IMR-90 (cell line): ENCODE data around the gene ASPRV1. TPM values are rescaled to one million over a fixed set of nuclear protein-coding genes. Genes with fewer than 3 reads are reported as not detected.

ENCODE experiments used
- ATAC-seq: fragments of 200-7000 bp; cut with Tn5 transposase; 2 replicates; pipeline ENCODE4 v1.9.1; 2020; ENCODE audit warnings: low read depth, mild to moderate bottlenecking, moderate library complexity
- BruUV-seq: library from RNA; stranded (reverse); fragments of 400-500 nt; replicated peaks from 2 replicates; lab custom pipeline; 2021; lab: Mats Ljungman, UMichigan
- CTCF ChIA-PET: fragments of 300-600 bp; formaldehyde crosslinking; extraction: SDS; loops from one replicate; lab custom pipeline; 2021; ENCODE audit warnings: antibody characterized with exemption; lab: Yijun Ruan, JAX
- POLR2A ChIA-PET: fragments of 300-600 bp; sonication (Branson Sonifier 250); formaldehyde crosslinking; loops from one replicate; lab custom pipeline; 2022; ENCODE audit warnings: antibody characterized with exemption; ENCODE audit not compliant: unreplicated experiment; lab: Charles Lee
- DNase-seq: peaks from one replicate; pipeline ENCODE4 v3.0.0; 2013
- H2AFZ ChIP-seq: replicated peaks from 2 replicates; pipeline ENCODE3; 2013; ENCODE audit warnings: low read length, mild to moderate bottlenecking; ENCODE audit not compliant: poor library complexity
- H2AK5ac ChIP-seq: 2 replicates; pipeline ENCODE4 v1.6.1; 2013; ENCODE audit warnings: low read depth, low read length, inconsistent platforms
- H2AK9ac ChIP-seq: replicated peaks from 2 replicates; pipeline ENCODE3; 2013; ENCODE audit warnings: mild to moderate bottlenecking, low read depth, low read length, moderate library complexity; ENCODE audit not compliant: poor library complexity
- H2BK120ac ChIP-seq: 2 replicates; pipeline ENCODE4 v1.6.1; 2013; ENCODE audit warnings: low read depth, low read length, inconsistent platforms
- H2BK15ac ChIP-seq: 3 replicates; pipeline ENCODE4 v1.6.1; 2013; ENCODE audit warnings: low read depth, low read length, inconsistent platforms
- H2BK20ac ChIP-seq: 2 replicates; pipeline ENCODE4 v1.6.1; 2013; ENCODE audit warnings: low read depth, mild to moderate bottlenecking, inconsistent platforms, low read length, moderate library complexity
- H2BK5ac ChIP-seq: 2 replicates; pipeline ENCODE4 v1.6.1; 2013; ENCODE audit warnings: mild to moderate bottlenecking, low read depth, low read length, inconsistent platforms; ENCODE audit not compliant: poor library complexity, severe bottlenecking
- H3K14ac ChIP-seq: replicated peaks from 2 replicates; pipeline ENCODE4 v1.6.1; 2013; ENCODE audit warnings: low read depth, low read length, inconsistent platforms
- H3K18ac ChIP-seq: 2 replicates; pipeline ENCODE4 v1.6.1; 2013; ENCODE audit warnings: low read depth, low read length, control low read depth
- H3K23ac ChIP-seq: 2 replicates; pipeline ENCODE4 v1.6.1; 2013; ENCODE audit warnings: low read depth, low read length, inconsistent platforms
- H3K27ac ChIP-seq: 2 replicates; pipeline ENCODE4 v1.5.1; 2013; ENCODE audit warnings: mild to moderate bottlenecking, control low read depth, low read length; ENCODE audit not compliant: insufficient read depth
- H3K27me3 ChIP-seq: 2 replicates; pipeline ENCODE4 v1.6.1; 2013; ENCODE audit warnings: low read length; ENCODE audit not compliant: control insufficient read depth, insufficient read depth
- H3K36me3 ChIP-seq: 2 replicates; pipeline ENCODE4 v1.6.1; 2013; ENCODE audit warnings: low read length, mixed read lengths; ENCODE audit not compliant: control insufficient read depth, insufficient read depth
- H3K4ac ChIP-seq: 2 replicates; pipeline ENCODE4 v1.6.1; 2013; ENCODE audit warnings: low read depth, low read length, inconsistent platforms
- H3K4me1 ChIP-seq: 2 replicates; pipeline ENCODE4 v1.6.1; 2013; ENCODE audit warnings: low read length, mixed read lengths; ENCODE audit not compliant: control insufficient read depth, insufficient read depth
- H3K4me2 ChIP-seq: 2 replicates; pipeline ENCODE4 v1.6.1; 2013; ENCODE audit warnings: low read depth, mild to moderate bottlenecking, control low read depth, low read length, moderate library complexity
- H3K4me3 ChIP-seq: 2 replicates; pipeline ENCODE4 v1.5.1; 2013; ENCODE audit warnings: low read depth, mild to moderate bottlenecking, control low read depth, low read length, moderate library complexity; ENCODE audit not compliant: insufficient read depth
- H3K56ac ChIP-seq: 2 replicates; pipeline ENCODE4 v1.6.1; 2013; ENCODE audit warnings: low read length, inconsistent platforms; ENCODE audit not compliant: insufficient read depth; ENCODE audit errors: extremely low read depth
- H3K79me1 ChIP-seq, 2 experiments: 2 replicates each; pipeline ENCODE4 v1.6.1; 2013; ENCODE audit warnings: low read length in 2 of 2, inconsistent platforms in 1 of 2, low read depth in 1 of 2
- H3K9ac ChIP-seq: 2 replicates; pipeline ENCODE4 v1.6.1; 2013; ENCODE audit warnings: low read depth, low read length, control low read depth
- H3K9me1 ChIP-seq: 2 replicates; pipeline ENCODE4 v1.6.1; 2013; ENCODE audit warnings: low read length, inconsistent platforms; ENCODE audit not compliant: insufficient read depth
- H3K9me3 ChIP-seq: 2 replicates; pipeline ENCODE4 v1.6.1; 2013; ENCODE audit warnings: low read length; ENCODE audit not compliant: control insufficient read depth, insufficient read depth
- H4K20me1 ChIP-seq: 2 replicates; pipeline ENCODE4 v1.6.1; 2013; ENCODE audit warnings: low read length, inconsistent platforms; ENCODE audit not compliant: insufficient read depth
- H4K5ac ChIP-seq: 2 replicates; pipeline ENCODE4 v1.6.1; 2013; ENCODE audit warnings: mild to moderate bottlenecking, low read depth, low read length, control low read depth
- H4K8ac ChIP-seq, 2 experiments: 2 replicates each; pipeline ENCODE4 v1.6.1; 2013; ENCODE audit warnings: low read depth in 2 of 2, low read length in 2 of 2, control low read depth in 1 of 2, inconsistent platforms in 1 of 2
- H4K91ac ChIP-seq: 2 replicates; pipeline ENCODE4 v1.6.1; 2013; ENCODE audit warnings: low read depth, low read length, inconsistent platforms; ENCODE audit not compliant: insufficient read depth
- BHLHE40 ChIP-seq: fragments of 150-350 bp; IDR thresholded peaks from 2 replicates; pipeline ENCODE4 v1.6.1; 2016; ENCODE audit warnings: mild to moderate bottlenecking, low read depth, low read length
- CEBPB ChIP-seq: IDR thresholded peaks from 2 replicates; pipeline ENCODE4 v1.6.1; 2012; ENCODE audit warnings: low read depth, low read length, improper control_type of control experiment
- CHD1 ChIP-seq: IDR thresholded peaks from 2 replicates; pipeline ENCODE4 v1.6.1; 2012; ENCODE audit warnings: low read depth, low read length, improper control_type of control experiment
- FOS ChIP-seq: fragments of 150-350 bp; IDR thresholded peaks from 2 replicates; pipeline ENCODE4 v1.6.1; 2016; ENCODE audit warnings: low read depth, low read length
- MAFK ChIP-seq: IDR thresholded peaks from 2 replicates; pipeline ENCODE4 v1.6.1; 2012; ENCODE audit warnings: low read depth, low read length, improper control_type of control experiment
- MAZ ChIP-seq: IDR thresholded peaks from 2 replicates; pipeline ENCODE4 v1.6.1; 2012; ENCODE audit warnings: low read depth, mild to moderate bottlenecking, low read length, improper control_type of control experiment, moderate library complexity, borderline replicate concordance
- MXI1 ChIP-seq: IDR thresholded peaks from 2 replicates; pipeline ENCODE4 v1.6.1; 2012; ENCODE audit warnings: low read depth, mild to moderate bottlenecking, low read length, moderate library complexity, borderline replicate concordance
- NFE2L2 ChIP-seq: fragments of 150-350 bp; IDR thresholded peaks from 2 replicates; pipeline ENCODE4 v1.6.1; 2016; ENCODE audit warnings: low read depth, mild to moderate bottlenecking, low read length
- POLR2A ChIP-seq: IDR thresholded peaks from 2 replicates; pipeline ENCODE4 v1.6.1; 2012; ENCODE audit warnings: mild to moderate bottlenecking, low read depth, low read length
- RAD21 ChIP-seq: IDR thresholded peaks from 2 replicates; pipeline ENCODE4 v1.6.1; 2012; ENCODE audit warnings: low read length, improper control_type of control experiment
- RCOR1 ChIP-seq: IDR thresholded peaks from 2 replicates; pipeline ENCODE4 v1.6.1; 2012; ENCODE audit warnings: mild to moderate bottlenecking, low read length, improper control_type of control experiment; ENCODE audit not compliant: insufficient replicate concordance
- RFX5 ChIP-seq: IDR thresholded peaks from 2 replicates; pipeline ENCODE4 v1.8.0; 2012; ENCODE audit warnings: low read depth, mild to moderate bottlenecking, low read length, moderate library complexity
- SMC3 ChIP-seq: fragments of 150-350 bp; IDR thresholded peaks from 2 replicates; pipeline ENCODE4 v1.6.1; 2016; ENCODE audit warnings: low read depth, mild to moderate bottlenecking, antibody characterized with exemption, low read length, moderate library complexity
- WGBS, 2 experiments: methylation state at CpG; one replicate each; pipeline versions ENCODE4 v1.1.5 to v1.1.7; 2013; ENCODE audit warnings: missing lambda C conversion rate in 2 of 2; ENCODE audit not compliant: insufficient read length in 1 of 2; ENCODE audit errors: extremely low coverage in 2 of 2; 5-methylcytosine and 5-hydroxymethylcytosine counted together
- dilution Hi-C: fragments of 300-500 bp; cut with HindIII; formaldehyde crosslinking; loops from one replicate; pipeline ENCODE4 v1.14.3; 2018; ENCODE audit warnings: low sequenced_read_pairs; ENCODE audit not compliant: unreplicated experiment
- in situ Hi-C: fragments of 300-500 bp; cut with MboI; formaldehyde crosslinking; loops from 3 replicates; pipeline ENCODE4 v1.14.3; 2019; ENCODE audit warnings: low sequenced_read_pairs, inconsistent platforms, mixed read lengths
- intact Hi-C: fragments of 100-400 bp; cut with micrococcal nuclease; formaldehyde crosslinking; loops from 2 replicates; pipeline ENCODE4 v1.10.0; 2022
- polyA plus RNA-seq, 3 experiments: library from polyadenylated mRNA; depleted of rRNA; stranded (reverse); fragments of >200 nt; gene quantifications; 2 replicates each; pipeline ENCODE4 v1.2.3, GENCODE V29; 2012; ENCODE audit warnings: low replicate concordance in 1 of 3
- total RNA-seq: library from RNA; depleted of rRNA; stranded (reverse); fragments of >200 nt; gene quantifications from 2 replicates; pipeline ENCODE4 v1.2.3, GENCODE V29; 2012
- TF ChIP-seq, protein P1 (sequence below): fragments of 150-350 bp; IDR thresholded peaks from 2 replicates; pipeline ENCODE4 v1.6.1; 2016; ENCODE audit warnings: low read depth, mild to moderate bottlenecking, low read length, moderate library complexity, borderline replicate concordance
- TF ChIP-seq, protein P2 (sequence below): conservative IDR thresholded peaks from 2 replicates; pipeline ENCODE4 v1.5.1; 2012; ENCODE audit warnings: mild to moderate bottlenecking, low read depth, low read length, improper control_type of control experiment
- TF ChIP-seq, protein P3 (sequence below): fragments of 150-350 bp; IDR thresholded peaks from 2 replicates; pipeline ENCODE4 v1.6.1; 2017; ENCODE audit warnings: mild to moderate bottlenecking, antibody characterized with exemption, low read length, low read depth

The ASPRV1 gene
- total and polyA plus RNA-seq, 2 of the 4 experiments (the other 2 are of a cell fraction): 0.14 to 0.18 TPM

GRCh38 chr2:69988086-69988635 lies 26.7 kb upstream of the ASPRV1 start:
- no peak overlapping the region for H2BK5ac ChIP-seq
- no peak overlapping the region for H4K5ac ChIP-seq
- TF ChIP-seq MAZ (no peak), RFX5 (no peak), BHLHE40 (no peak), MXI1 (no peak), RAD21 (no peak), SMC3 (no peak), CEBPB (no peak), RCOR1 (no peak), MAFK (no peak), POLR2A (no peak), CHD1 (no peak), NFE2L2 (no peak), FOS (no peak)
- TF ChIP-seq, protein P1, sequence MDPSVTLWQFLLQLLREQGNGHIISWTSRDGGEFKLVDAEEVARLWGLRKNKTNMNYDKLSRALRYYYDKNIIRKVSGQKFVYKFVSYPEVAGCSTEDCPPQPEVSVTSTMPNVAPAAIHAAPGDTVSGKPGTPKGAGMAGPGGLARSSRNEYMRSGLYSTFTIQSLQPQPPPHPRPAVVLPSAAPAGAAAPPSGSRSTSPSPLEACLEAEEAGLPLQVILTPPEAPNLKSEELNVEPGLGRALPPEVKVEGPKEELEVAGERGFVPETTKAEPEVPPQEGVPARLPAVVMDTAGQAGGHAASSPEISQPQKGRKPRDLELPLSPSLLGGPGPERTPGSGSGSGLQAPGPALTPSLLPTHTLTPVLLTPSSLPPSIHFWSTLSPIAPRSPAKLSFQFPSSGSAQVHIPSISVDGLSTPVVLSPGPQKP: no peak
- TF ChIP-seq, protein P2, sequence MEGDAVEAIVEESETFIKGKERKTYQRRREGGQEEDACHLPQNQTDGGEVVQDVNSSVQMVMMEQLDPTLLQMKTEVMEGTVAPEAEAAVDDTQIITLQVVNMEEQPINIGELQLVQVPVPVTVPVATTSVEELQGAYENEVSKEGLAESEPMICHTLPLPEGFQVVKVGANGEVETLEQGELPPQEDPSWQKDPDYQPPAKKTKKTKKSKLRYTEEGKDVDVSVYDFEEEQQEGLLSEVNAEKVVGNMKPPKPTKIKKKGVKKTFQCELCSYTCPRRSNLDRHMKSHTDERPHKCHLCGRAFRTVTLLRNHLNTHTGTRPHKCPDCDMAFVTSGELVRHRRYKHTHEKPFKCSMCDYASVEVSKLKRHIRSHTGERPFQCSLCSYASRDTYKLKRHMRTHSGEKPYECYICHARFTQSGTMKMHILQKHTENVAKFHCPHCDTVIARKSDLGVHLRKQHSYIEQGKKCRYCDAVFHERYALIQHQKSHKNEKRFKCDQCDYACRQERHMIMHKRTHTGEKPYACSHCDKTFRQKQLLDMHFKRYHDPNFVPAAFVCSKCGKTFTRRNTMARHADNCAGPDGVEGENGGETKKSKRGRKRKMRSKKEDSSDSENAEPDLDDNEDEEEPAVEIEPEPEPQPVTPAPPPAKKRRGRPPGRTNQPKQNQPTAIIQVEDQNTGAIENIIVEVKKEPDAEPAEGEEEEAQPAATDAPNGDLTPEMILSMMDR: no peak
- TF ChIP-seq, protein P3, sequence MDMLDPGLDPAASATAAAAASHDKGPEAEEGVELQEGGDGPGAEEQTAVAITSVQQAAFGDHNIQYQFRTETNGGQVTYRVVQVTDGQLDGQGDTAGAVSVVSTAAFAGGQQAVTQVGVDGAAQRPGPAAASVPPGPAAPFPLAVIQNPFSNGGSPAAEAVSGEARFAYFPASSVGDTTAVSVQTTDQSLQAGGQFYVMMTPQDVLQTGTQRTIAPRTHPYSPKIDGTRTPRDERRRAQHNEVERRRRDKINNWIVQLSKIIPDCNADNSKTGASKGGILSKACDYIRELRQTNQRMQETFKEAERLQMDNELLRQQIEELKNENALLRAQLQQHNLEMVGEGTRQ: no peak
- H4K20me1 ChIP-seq: no peaks in the 10 kb centered on the region
- H3K9ac ChIP-seq: no peak overlapping the region
- CTCF ChIA-PET: interaction anchor here (0.6 kb wide), 1 partner anchor 243 kb away, joined by 4 read pairs; no protein-coding TSS in a partner anchor
- no peak overlapping the region for H2BK15ac ChIP-seq
- no peak overlapping the region for H3K23ac ChIP-seq
- H2BK20ac ChIP-seq: no peak overlapping the region
- intact Hi-C loops: no loop called here
- BruUV-seq: no TSS peak
- no peak overlapping the region for H3K18ac ChIP-seq
- DNase-seq (no peak), ATAC-seq (no peak)
- no peak overlapping the region for H3K4me2 ChIP-seq
- no peak overlapping the region for H3K27ac ChIP-seq
- H3K56ac ChIP-seq: no peak overlapping the region
- H3K27me3 ChIP-seq: no peaks in the 10 kb centered on the region
- no peak overlapping the region for H4K8ac ChIP-seq
- no peak overlapping the region for H3K14ac ChIP-seq
- H2AK9ac ChIP-seq: no peak overlapping the region
- no peak overlapping the region for H4K91ac ChIP-seq
- H3K9me1 ChIP-seq: no peaks in the 10 kb centered on the region
- POLR2A ChIA-PET: no interaction called here
- no peak overlapping the region for H3K4me3 ChIP-seq
- H3K36me3 ChIP-seq: no peaks in the 10 kb centered on the region
- dilution Hi-C loops: no loop called here
- H3K4me1 ChIP-seq: no peaks in the 10 kb centered on the region; the same call in 1 of the 2 replicates
- no peak overlapping the region for H2BK120ac ChIP-seq
- no peak overlapping the region for H2AK5ac ChIP-seq
- WGBS, 2 experiments: 100% methylated on average over 3 of the region's 5 CpGs; no CpG with 5 or more reads in 1 of the 2 experiments
- in situ Hi-C loops: no loop called here
- no peak overlapping the region for H2AFZ ChIP-seq
- no peaks in the 10 kb centered on the region for H3K9me3 ChIP-seq
- H3K4ac ChIP-seq: no peak overlapping the region
- no peaks in the 10 kb centered on the region for H3K79me1 ChIP-seq
